Neural crest cell (in vitro differentiated cells): ENCODE results near the gene EYA3. TPM values are rescaled to one million over a fixed set of nuclear protein-coding genes. Genes with fewer than 3 reads are reported as not detected.

ENCODE experiments used
- DNase-seq: peaks from one replicate; pipeline ENCODE4 v3.0.0; 2021; ENCODE audit warnings: low read depth, mixed read lengths, low spot score
- H3K27ac Mint-ChIP-seq: one replicate; pipeline ENCODE4 v1.8.0; 2021; ENCODE audit warnings: mild to moderate bottlenecking, mixed read lengths; ENCODE audit not compliant: unreplicated experiment
- H3K27me3 Mint-ChIP-seq: 2 replicates; pipeline ENCODE4 v1.8.0; 2021; ENCODE audit warnings: low read depth, mild to moderate bottlenecking, mixed read lengths
- H3K36me3 Mint-ChIP-seq: 2 replicates; pipeline ENCODE4 v1.8.0; 2021; ENCODE audit warnings: low read depth, mild to moderate bottlenecking, mixed read lengths
- H3K4me1 Mint-ChIP-seq: 2 replicates; pipeline ENCODE4 v1.8.0; 2021; ENCODE audit warnings: mixed read lengths
- H3K4me3 Mint-ChIP-seq: one replicate; pipeline ENCODE4 v1.8.0; 2021; ENCODE audit warnings: mild to moderate bottlenecking, mixed read lengths
- H3K9me3 Mint-ChIP-seq: 2 replicates; pipeline ENCODE4 v1.8.0; 2021; ENCODE audit warnings: mixed read lengths
- CTCF ChIP-seq: fragments of 200-600 bp; sonication (generic); conservative IDR thresholded peaks from 2 replicates; pipeline ENCODE4 v1.5.0; 2021; ENCODE audit warnings: antibody characterized with exemption, mild to moderate bottlenecking
- total RNA-seq: library from RNA; stranded (reverse); gene quantifications from 2 replicates; pipeline ENCODE4 v1.2.1, GENCODE V29; 2021

Gene EYA3
- total RNA-seq, 1 donor from 2014 or later = 35.9 TPM

GRCh38 chr1:28126783-28127490 lies 38.5 kb upstream of the EYA3 start:
- no peak overlapping the region for H3K27ac Mint-ChIP-seq
- H3K4me1 Mint-ChIP-seq = peaks cover 4% of the 10 kb centered on the region
- H3K27me3 Mint-ChIP-seq = peaks cover 24% of the 10 kb centered on the region
- TF ChIP-seq CTCF = no peak
- H3K9me3 Mint-ChIP-seq = no peaks in the 10 kb centered on the region
- DNase-seq = no peak
- no peak overlapping the region for H3K4me3 Mint-ChIP-seq
- H3K36me3 Mint-ChIP-seq = no peaks in the 10 kb centered on the region

- Mint-ChIP-seq H3K4me3 (no peak overlapping the region), H3K4me1 (peaks cover 4% of the 10 kb centered on the region), H3K36me3 (no peaks in the 10 kb centered on the region), H3K27me3 (peaks cover 24% of the 10 kb centered on the region), H3K9me3 (no peaks in the 10 kb centered on the region), H3K27ac (peak overlapping the region; percentile 65)
- DNase-seq = no peak
- TF ChIP-seq CTCF = no peak
Measured at GRCh38 chr1:28126212-28126611, 37.8 kb upstream of the EYA3 start.

GRCh38 chr1:28123461-28123961 lies 35.1 kb upstream of the EYA3 start:
- H3K36me3 Mint-ChIP-seq = no peaks in the 10 kb centered on the region
- no peak overlapping the region for H3K4me3 Mint-ChIP-seq
- TF ChIP-seq CTCF = no peak
- DNase-seq = no peak
- H3K27me3 Mint-ChIP-seq = peaks cover 18% of the 10 kb centered on the region
- no peak overlapping the region for H3K27ac Mint-ChIP-seq
- no peaks in the 10 kb centered on the region for H3K9me3 Mint-ChIP-seq
- H3K4me1 Mint-ChIP-seq = peaks cover 4% of the 10 kb centered on the region

GRCh38 chr1:28122183-28122582 lies 33.8 kb upstream of the EYA3 start:
- DNase-seq = no peak
- peaks cover 12% of the 10 kb centered on the region for H3K27me3 Mint-ChIP-seq
- no peak overlapping the region for H3K27ac Mint-ChIP-seq
- no peak overlapping the region for H3K4me3 Mint-ChIP-seq
- H3K36me3 Mint-ChIP-seq = no peaks in the 10 kb centered on the region
- H3K9me3 Mint-ChIP-seq = no peaks in the 10 kb centered on the region
- TF ChIP-seq CTCF = no peak
- peaks cover 4% of the 10 kb centered on the region for H3K4me1 Mint-ChIP-seq

GRCh38 chr1:28119556-28119955 lies 31.1 kb upstream of the EYA3 start:
- no peak for TF ChIP-seq CTCF
- Mint-ChIP-seq H3K4me3 (no peak overlapping the region), H3K9me3 (no peaks in the 10 kb centered on the region), H3K36me3 (no peaks in the 10 kb centered on the region), H3K4me1 (peaks cover 4% of the 10 kb centered on the region), H3K27ac (no peak overlapping the region), H3K27me3 (no peaks in the 10 kb centered on the region)
- no peak for DNase-seq
